Panc1 (cell line): ENCODE data around the gene GRIK3.

Source experiments
- CTCF ChIP-seq: fragments of 450-650 bp; IDR thresholded peaks from 2 replicates; pipeline ENCODE4 v1.5.1; 2017; ENCODE audit warnings: mild to moderate bottlenecking
- POLR2AphosphoS5 ChIP-seq: IDR thresholded peaks from 2 replicates; pipeline ENCODE4 v1.6.1; 2012; ENCODE audit warnings: mild to moderate bottlenecking, low read depth, low read length, moderate library complexity
- SIN3A ChIP-seq: IDR thresholded peaks from 2 replicates; pipeline ENCODE4 v1.6.1; 2012; ENCODE audit warnings: low read depth, mild to moderate bottlenecking, low read length, moderate library complexity, borderline replicate concordance; ENCODE audit not compliant: insufficient read depth
- TF ChIP-seq, protein P1 (sequence below), 2 experiments: IDR thresholded peaks; 2 replicates each; pipeline ENCODE4 v1.6.1; 2011 to 2012; ENCODE audit warnings: low read depth in 2 of 2, control low read depth in 1 of 2, low read length in 1 of 2, mild to moderate bottlenecking in 1 of 2, moderate library complexity in 1 of 2; ENCODE audit not compliant: insufficient read depth in 1 of 2

GRCh38 chr1:36865602-36865900 lies 168.8 kb downstream of the GRIK3 start:
- TF ChIP-seq CTCF: no peak
- TF ChIP-seq POLR2AphosphoS5: no peak
- TF ChIP-seq, protein P1, sequence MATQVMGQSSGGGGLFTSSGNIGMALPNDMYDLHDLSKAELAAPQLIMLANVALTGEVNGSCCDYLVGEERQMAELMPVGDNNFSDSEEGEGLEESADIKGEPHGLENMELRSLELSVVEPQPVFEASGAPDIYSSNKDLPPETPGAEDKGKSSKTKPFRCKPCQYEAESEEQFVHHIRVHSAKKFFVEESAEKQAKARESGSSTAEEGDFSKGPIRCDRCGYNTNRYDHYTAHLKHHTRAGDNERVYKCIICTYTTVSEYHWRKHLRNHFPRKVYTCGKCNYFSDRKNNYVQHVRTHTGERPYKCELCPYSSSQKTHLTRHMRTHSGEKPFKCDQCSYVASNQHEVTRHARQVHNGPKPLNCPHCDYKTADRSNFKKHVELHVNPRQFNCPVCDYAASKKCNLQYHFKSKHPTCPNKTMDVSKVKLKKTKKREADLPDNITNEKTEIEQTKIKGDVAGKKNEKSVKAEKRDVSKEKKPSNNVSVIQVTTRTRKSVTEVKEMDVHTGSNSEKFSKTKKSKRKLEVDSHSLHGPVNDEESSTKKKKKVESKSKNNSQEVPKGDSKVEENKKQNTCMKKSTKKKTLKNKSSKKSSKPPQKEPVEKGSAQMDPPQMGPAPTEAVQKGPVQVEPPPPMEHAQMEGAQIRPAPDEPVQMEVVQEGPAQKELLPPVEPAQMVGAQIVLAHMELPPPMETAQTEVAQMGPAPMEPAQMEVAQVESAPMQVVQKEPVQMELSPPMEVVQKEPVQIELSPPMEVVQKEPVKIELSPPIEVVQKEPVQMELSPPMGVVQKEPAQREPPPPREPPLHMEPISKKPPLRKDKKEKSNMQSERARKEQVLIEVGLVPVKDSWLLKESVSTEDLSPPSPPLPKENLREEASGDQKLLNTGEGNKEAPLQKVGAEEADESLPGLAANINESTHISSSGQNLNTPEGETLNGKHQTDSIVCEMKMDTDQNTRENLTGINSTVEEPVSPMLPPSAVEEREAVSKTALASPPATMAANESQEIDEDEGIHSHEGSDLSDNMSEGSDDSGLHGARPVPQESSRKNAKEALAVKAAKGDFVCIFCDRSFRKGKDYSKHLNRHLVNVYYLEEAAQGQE (IDR thresholded peaks at IDR 0.05; ENCODE audit: insufficient read depth in 1 of 2, low read depth in 2 of 2, low read length in 1 of 2): no peak
- no peak for TF ChIP-seq SIN3A
